HG03520 (cell line): ENCODE results near the gene CGREF1.
"Not testable (repeated sequence)": the region's sequence is repeated elsewhere in the genome, so short reads cannot be mapped to it uniquely, and the experiment has no call there.

Experiments
- ATAC-seq: cut with Tn5 transposase; IDR thresholded peaks from one replicate; pipeline ENCODE4 v1.9.1; 2021; ENCODE audit warnings: mild to moderate bottlenecking, moderate library complexity; ENCODE audit not compliant: unreplicated experiment

Gene CGREF1

DNA sequence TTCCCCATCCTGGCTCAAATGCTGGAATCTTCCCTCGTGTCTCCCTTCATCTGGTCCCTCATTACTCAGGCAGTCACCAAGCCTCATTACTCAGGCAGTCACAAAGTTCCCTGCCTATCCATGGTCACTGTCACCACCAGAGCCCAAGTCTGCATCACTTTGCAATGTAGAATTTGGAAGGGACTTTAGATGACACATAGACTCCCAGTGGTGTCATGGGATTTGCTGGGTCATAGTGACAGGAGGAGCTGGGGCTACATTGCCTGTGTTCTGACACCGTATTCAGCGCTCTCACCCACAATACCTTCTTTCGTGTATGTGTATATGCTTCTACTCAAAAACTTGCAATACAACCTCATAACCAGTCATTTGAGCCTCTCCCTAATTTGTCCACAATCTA is 42.6 kb downstream of the CGREF1 start:
- no peak for ATAC-seq

DNA sequence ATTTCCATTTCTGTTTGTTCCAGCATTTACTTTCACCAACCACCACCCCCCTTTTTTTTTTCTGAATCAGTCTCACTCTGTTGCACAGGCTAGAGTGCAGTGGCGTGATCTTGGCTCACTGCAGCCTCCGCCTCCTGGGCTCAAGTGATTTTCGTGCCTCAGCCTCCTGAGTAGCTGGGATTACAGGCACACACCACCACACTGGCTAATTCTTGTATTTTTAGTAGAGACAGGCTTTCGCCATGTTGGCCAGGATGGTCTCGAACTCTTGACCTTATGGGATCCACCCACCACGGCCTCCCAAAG is 43.4 kb downstream of the CGREF1 start:
- ATAC-seq = not testable (repeated sequence)

DNA sequence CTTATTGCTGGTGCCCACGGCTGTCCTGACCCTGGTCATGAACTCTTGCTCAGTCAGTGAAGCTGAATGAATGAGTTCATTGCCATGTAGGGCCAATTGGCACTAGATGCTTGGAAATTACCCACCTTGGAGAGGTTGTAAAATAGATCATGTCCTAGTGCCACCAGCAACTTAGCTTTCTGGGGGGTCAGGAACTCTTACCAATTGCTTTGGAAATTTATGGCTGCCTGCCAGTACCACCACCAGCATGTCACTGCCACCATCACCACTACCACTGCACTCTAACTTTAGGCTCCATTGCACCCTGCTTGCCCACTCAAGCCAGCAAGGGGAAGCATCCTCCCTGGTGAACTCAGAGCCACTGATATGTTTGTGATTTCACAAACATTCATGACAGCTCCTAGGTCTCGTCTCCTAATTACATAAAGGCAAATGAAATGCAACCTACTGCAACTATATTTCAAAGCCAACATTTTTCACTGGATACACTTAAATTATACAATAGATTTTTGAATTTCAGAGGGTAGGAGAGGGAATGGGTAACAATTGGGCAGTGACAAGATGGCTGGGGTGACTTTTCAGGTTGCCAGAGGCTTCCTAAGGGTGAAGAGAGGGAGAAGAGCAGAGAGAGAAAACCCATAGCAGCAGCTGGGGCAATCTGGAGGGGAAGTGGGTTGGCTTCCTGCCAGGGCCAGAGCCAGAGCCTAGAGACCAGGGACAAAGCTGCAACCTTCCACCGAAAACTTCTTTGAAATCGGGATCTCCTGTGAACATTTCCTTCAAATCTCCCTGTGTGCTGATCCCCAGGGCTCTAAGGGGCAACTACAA is 44.0 kb downstream of the CGREF1 start:
- no peak for ATAC-seq

DNA sequence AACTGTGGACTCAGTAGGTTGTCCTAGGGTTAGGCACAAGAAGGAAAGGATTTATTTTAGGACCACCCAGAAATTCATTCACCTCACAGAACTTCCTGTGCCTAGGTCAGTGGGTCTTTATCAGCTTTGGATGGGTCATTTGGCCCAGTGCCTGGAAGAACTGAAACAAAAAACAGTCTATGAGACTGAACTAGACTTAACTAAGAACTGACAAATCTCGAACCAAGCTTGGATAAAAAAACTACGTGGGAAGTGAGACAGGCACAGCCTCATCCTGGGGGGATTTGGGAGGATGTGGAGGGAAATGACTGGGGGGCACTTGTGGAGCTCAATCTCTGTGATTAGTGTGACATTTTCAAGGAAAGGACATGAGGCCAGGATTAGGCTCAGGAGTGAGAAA is 45.1 kb downstream of the CGREF1 start:
- ATAC-seq = no peak

DNA sequence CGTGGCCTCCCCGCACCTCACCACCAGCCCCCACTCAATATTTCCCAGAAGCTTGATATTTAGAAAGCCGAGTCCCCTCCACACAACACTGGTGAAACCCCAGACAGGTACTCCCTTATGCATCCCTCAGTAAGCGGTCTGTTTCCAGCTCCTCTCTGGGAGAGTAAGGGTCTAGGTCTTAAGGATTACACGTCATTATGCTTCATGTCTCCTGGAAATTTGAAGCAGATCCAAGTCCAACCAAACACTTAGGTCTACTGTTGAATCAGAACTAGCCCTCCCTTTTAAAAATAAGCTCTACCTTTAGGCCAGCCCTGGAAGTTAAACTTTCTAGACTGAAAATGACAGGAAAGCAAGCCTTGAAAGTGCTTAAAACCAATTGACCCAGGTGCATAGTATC is 46.0 kb downstream of the CGREF1 start:
- ATAC-seq = no peak

DNA sequence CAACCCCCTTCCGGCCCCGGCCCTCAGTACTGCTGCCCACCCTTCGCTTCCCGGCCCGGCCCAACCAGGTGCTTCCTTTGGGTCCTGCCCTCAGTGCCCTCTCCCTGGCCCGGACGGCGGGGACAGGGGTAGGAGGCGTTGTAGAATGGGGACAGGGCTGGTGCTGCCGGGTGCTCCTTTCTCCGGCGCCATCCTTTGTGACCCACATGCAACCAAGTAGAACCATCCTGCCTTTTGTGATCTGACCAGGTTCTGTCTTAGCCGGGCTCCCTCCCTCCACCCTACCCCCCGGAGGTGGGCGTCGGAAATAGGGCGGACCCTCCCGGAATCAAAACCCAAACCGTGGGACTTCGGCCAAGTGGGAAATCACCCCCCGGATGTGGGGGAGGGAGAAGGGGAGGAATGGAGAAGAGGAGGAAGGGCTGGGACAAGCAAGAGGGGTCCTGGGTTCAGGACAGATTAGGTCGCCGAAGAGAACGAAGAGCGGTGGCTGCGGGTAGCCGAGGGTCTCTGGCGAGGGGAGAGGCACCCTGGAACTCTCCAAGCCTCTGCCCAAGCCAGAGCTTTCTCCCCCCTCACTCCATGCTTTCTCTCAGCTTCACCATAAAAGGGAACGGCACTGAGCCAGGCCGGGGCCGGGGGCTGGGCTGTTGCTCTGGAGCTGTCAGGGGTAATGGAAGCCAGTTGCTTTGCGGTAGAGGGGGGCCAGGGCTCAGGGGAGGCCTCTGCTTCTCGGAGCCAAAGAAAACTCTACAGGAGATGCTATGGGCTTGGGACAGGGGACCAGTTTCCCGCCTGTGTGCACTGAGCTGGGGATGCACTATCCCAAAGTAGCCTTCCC is 46.7 kb downstream of the CGREF1 start:
- no peak for ATAC-seq

DNA sequence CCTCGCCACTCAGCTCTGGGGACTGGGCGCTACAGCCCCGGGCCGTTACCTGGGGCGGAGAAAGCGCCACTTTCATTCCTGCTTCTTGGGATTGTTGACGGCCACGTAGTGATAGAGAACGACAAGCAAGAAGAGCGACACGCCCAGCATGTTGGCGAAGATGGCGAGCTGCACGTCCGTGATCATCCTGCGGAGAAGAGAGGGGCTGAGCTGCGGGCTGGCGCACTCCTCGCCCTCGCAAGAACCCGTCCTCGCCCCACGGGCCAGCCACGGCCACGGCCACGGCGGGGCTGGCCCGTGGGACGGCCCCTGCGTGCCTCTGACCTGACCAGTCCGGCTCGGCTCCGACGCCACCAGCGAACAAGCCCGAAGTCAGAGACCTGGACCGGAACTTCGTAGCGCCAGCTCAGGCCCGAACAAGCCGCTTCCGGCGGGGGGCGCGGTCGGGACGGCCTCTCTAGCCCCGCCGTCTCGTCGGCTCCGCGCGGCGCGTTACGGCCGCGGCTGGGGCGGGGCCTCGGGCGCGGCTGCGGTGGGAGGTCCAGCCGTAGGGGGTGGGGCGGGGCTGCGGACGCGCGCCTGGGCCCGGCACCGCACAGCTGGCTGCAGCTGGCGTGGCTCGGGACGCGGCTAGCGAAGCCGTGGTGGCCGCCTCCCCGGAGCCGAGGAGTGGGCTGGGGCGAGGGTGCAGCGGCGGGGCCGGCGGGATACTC is 47.5 kb downstream of the CGREF1 start, which contains the start of gene OST4:
Gene OST4, minus strand, starts transcription at position 378 of the 713 bp plus-strand sequence.
- peak; percentile 75 for ATAC-seq

DNA sequence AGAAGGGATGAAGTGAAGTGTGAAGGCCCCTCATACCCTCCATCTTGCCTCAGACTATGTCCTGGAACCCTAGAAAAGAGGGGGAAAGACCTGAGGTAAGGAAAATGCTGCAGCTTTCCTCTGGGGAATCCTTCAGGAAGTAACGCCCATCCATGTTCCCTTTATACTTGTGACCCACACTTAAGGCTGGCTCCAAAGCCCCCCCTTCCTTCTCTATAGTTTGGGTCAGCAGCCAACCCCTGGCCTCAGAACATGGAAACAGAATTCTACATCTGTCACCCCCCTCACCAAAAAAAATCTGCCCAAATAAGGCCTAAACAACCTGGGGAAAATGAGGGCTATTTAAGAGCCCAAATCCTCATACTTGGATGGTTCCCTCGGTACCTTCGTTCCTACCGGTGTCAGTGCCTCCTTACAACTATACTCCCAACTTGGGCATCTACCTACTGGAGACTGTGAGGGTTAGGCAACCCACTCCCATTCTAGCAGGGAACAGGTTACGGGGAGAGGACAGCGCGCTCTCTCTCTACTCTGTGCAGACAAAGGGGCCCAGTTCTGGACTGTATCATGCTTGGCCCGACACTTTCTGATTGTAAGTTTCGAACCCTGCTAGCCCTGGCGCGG is 48.2 kb downstream of the CGREF1 start:
- no peak for ATAC-seq

DNA sequence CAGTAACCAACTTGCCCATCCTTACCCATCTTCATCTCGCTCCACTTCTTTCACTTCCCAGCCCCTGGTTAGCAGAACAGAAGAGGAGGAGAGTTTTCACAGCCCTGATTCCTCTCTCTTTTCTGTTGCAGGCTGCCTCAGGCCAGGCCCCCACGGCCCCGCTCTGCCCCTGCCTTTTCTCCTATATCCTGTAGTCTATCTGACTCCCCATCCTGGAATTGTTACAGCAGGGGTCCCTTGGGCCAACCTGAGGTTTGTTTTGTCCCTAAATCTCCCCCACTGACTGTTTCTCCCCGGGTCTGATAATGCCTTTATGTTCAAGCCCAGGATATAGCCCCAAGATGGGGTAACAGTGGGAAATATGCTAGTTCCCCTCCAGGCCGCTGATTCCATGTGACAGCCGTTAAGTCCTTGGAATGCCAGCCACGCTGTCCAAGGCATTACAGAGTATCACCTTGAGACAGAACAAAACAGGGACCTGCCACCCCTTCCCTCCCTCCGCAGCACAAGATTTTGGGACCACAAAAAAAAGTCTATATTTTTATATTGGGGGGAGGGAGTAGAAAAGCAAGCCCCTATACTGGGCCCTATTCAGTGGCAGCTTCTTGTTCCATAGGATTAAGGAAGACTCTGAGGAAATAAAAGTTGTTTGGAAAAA is 48.8 kb downstream of the CGREF1 start:
- no peak for ATAC-seq

DNA sequence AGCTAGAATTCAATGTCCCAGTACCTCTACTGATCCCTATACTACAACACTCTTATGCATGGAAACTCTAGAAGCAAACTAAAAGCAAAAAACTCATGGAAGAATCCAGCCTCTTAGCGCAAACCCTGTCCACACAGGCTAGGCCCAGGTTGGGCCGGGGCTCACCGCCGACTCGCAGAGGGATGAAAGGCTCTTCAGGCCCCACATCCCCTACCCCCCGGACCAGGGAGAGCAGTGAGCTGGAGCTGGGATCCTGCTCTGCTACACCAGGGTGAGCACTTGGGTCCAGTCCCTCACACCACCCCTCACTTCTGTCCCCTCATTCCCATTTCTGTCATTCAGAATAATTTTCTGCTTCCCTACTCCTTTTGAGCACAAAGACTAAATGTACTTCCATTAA is 49.5 kb downstream of the CGREF1 start:
- ATAC-seq = no peak

DNA sequence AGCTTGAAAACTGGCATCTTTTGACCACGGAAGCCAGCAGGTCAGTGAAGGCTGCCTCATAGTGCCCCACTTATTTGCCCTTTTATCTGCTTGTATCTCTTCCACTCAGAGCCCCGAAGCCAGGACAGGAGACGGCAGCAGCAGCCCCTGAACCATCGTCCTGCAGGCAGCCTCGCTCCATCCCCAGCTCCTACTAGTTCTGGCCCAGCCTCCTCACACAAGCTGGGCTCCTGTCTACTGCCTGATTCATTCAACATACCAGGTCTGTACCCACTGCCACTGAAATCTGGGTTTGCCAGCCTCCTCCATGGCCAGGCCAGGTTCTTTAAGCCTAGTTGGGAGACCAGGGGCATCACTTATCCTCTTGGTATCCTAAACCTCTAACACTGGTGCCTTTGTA is 51.5 kb downstream of the CGREF1 start:
- no peak for ATAC-seq

DNA sequence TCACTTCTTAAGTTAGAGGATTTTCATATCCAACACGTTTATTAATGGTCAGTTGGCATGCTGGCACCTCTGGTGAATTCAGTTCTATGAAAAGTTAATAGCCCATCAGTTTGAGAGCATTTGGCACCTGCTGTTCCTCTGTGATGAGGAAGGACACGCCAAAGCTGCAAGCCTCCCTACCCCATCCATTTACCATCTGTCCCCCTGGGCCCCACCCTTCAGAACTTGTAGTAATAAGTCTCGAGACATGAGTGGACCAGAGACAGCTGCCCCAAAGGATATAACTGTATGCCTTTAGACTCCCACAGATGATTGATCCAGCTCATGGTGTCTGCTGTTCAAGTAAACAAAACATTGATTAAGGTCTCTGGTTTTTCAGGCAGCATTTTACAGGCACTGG is 53.8 kb downstream of the CGREF1 start:
- ATAC-seq = no peak

DNA sequence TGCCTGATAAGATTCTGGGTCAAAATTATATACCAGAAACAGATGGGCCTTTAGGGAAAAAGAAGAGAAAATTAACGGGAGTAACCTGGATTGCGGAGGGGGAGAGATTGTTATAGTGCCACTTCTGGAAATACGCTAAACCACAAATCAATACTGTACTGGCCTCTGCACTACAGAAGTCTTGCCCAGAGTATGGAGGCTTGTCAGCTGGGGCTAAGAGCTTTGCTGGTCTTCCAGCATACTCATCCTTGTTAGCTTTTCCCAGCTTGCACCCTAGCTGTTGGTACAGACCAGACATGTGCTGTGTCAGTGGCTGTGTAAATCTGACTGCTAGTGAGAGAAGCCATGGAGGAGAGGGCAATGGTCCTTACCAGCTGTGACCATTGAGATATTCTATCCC is 58.6 kb downstream of the CGREF1 start:
- no peak for ATAC-seq

DNA sequence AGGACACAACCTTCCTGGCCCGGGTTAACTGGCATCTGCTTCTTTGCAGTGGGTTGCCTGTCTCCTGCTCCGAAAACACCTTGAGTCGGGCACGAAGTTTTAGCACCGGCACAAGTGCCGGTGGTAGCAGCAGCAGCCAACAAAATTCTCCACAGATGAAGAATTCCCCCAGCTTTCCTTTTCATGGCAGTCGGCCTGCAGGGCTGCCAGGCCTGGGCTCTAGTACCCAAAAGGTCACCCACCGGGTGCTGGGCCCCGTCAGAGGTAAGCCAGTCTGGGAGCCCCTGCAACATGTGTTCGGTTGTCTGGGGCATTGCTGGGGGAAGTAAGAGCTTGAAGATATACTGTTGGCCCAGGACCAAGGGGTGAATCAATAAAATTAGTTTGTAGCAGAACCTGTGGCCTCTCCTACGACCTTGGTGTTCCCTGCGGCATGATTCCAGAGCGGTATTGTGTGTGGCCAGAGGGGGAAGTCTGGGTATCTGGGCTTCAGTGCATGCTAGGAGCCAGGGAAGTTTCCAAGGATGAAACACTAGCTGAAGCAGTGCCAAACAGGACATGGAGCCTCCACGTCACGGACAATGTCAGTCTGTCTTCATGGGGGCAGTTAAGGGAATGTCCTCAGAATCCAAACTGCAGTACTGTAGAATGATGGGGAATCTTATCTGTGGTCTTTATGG is 59.6 kb downstream of the CGREF1 start:
- ATAC-seq = no peak

DNA sequence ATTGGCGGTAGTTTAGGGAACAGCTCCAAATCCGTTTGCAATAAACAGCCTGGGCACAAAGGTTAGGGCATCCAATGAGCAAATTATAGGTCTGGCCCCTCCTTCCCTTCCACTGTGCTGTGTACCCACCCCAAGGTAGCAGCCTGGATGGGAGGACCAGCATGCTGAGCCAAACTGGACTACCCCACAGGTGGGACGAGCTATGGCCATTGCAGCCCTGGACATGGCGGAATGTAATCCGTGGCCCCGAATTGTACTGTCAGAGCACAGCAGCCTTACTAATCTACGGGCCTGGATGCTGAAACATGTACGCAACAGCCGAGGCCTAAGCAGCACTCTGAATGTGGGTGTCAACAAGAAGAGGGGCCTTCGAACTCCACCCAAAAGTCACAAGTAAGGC is 60.7 kb downstream of the CGREF1 start:
- no peak for ATAC-seq

DNA sequence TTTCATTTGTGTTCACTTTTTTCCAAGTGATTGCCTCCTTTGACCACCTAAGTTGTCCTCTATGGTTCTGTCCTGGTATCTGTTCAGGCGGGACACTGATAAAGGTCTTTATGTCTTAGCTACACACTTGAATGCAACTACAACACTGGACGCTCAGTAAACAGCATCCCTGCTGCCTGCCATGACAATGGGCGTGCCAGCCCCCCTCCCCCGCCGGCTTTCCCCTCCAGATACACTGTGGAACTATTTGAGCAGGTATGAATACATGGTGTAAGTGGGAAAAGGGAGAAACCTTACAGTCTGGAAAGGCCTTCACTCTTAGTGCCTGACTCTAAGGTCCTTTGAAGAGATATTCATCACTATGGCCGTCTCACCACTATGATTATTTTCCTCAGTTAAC is 61.7 kb downstream of the CGREF1 start:
- ATAC-seq = no peak

DNA sequence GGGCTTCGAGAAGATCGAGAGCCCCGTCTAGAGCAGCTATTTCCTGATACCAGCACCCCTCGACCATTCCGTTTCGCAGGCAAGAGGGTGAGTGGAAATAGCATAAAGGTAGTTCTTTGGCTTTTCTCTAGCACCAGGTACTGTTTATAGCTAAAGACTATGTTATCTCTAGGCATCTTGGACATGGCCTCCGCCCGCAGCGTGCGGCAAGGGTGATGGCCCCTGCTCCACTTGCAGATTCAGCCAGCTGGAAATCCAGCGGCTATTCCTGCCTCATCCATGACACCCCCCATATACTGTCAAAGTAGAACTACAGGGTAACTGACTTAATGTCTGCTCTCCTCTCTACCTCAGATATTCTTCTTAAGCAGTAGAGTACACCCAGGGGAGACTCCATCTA is 64.2 kb downstream of the CGREF1 start:
- no peak for ATAC-seq

DNA sequence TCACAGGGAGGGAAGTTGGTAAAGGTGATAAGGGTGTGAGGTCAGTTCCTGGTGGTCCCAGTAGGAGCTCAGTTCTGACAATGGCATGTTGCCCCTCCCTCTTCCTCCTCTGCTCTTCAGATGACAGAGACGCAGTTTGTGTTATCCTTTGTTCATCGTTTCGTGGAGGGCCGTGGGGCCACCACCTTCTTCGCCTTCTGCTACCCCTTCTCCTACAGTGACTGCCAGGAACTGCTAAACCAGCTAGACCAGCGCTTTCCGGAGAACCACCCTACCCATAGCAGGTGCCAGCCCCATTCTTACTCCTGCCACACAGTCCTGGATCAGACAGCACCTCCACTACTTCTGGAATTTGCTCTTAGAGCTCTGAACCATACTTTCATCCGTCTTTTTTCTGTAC is 65.2 kb downstream of the CGREF1 start:
- ATAC-seq = no peak

DNA sequence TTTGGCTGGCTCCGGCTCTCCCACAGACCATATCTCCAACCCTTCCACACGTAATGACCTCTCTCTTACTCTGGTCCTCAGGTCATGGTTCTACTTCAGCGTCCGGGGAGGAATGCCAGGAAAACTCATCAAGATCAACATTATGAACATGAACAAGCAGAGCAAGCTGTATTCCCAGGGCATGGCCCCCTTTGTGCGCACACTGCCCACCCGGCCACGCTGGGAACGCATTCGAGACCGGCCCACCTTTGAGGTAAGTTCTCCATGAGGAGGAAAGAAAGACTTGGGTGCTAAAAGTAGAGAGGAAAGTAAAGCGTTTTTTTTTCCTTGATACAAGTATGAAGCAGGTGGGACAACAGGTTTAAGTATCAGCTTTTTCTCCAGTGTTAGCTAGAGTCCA is 65.6 kb downstream of the CGREF1 start:
- ATAC-seq = no peak
